ENCODE measurements around the gene RNU5D-1.
"Not testable (repeated sequence)": the region's sequence is repeated elsewhere in the genome, so short reads cannot be mapped to it uniquely, and the experiment has no call there.

Gene RNU5D-1

GRCh38 chr1:44730741-44731512 lies at the start of gene RNU5D-1:
Gene RNU5D-1 (minus strand): TSS chr1:44731170.
- peak; percentile 98 for DNase-seq

- DNase-seq: no peak
Measured at GRCh38 chr1:44780583-44781121, 49.7 kb upstream of the RNU5D-1 start.

- no peak for DNase-seq
Measured at GRCh38 chr1:44778705-44779576, 48.0 kb upstream of the RNU5D-1 start.

GRCh38 chr1:44777969-44778635 lies 47.1 kb upstream of the RNU5D-1 start:
- DNase-seq: no peak

- no peak for DNase-seq
Measured at GRCh38 chr1:44777547-44777946, 46.6 kb upstream of the RNU5D-1 start.

GRCh38 chr1:44776730-44777068 lies 45.7 kb upstream of the RNU5D-1 start:
- no peak for DNase-seq

GRCh38 chr1:44775930-44776729 lies 45.2 kb upstream of the RNU5D-1 start:
- DNase-seq: no peak

- DNase-seq: peak; percentile 87
Measured at GRCh38 chr1:44775078-44775929, 44.3 kb upstream of the RNU5D-1 start, which contains the start of gene RPS8. Gene RPS8 (plus strand): TSS chr1:44775540. CDS start chr1:44775597, 57 bp downstream.

GRCh38 chr1:44766421-44766820 lies 35.5 kb upstream of the RNU5D-1 start:
- DNase-seq: not testable (repeated sequence)

- DNase-seq: no peak
Measured at GRCh38 chr1:44760876-44761275, 29.9 kb upstream of the RNU5D-1 start.

- no peak for DNase-seq
Measured at GRCh38 chr1:44759077-44759476, 28.1 kb upstream of the RNU5D-1 start.

GRCh38 chr1:44757420-44757819 lies 26.4 kb upstream of the RNU5D-1 start:
- no peak for DNase-seq

GRCh38 chr1:44747878-44748277 lies 16.9 kb upstream of the RNU5D-1 start:
- DNase-seq: no peak

GRCh38 chr1:44743211-44743610 lies 12.2 kb upstream of the RNU5D-1 start:
- no peak for DNase-seq

GRCh38 chr1:44740179-44740617 lies 9.2 kb upstream of the RNU5D-1 start:
- DNase-seq: no peak

GRCh38 chr1:44739307-44740178 lies 8.6 kb upstream of the RNU5D-1 start, which contains the start of gene KIF2C:
Gene KIF2C (plus strand): TSS chr1:44739837. CDS start chr1:44739933, 96 bp downstream.
- DNase-seq: peak; percentile 97

- DNase-seq: not testable (repeated sequence)
Measured at GRCh38 chr1:44738953-44739306, 8.0 kb upstream of the RNU5D-1 start.

GRCh38 chr1:44735992-44736391 lies 5.0 kb upstream of the RNU5D-1 start:
- no peak for DNase-seq

- DNase-seq: no peak
Measured at GRCh38 chr1:44733784-44734183, 2.8 kb upstream of the RNU5D-1 start.

GRCh38 chr1:44733365-44733764 lies 2.4 kb upstream of the RNU5D-1 start:
- peak; percentile 75 for DNase-seq

All from NCI-H446 treated with DMSO at 0.1 percent for 48 hours (cell line).